HL-60 (cell line): ENCODE data around the gene BOD1L1.

ENCODE experiments used
- CTCF ChIP-seq: IDR thresholded peaks from one replicate; pipeline ENCODE4 v1.5.1; 2011; ENCODE audit warnings: low read length, control low read depth, inconsistent platforms; ENCODE audit not compliant: insufficient read depth
- POLR2AphosphoS5 ChIP-seq: IDR thresholded peaks from 2 replicates; pipeline ENCODE4 v1.6.1; 2012; ENCODE audit warnings: low read depth

GRCh38 chr4:13537832-13538177 lies 89.7 kb downstream of the BOD1L1 start:
- TF ChIP-seq POLR2AphosphoS5 (no peak), CTCF (no peak)
